Colon (tissue), 2 donors: ENCODE results near the gene NKX1-1.
"Not testable (repeated sequence)": the region's sequence is repeated elsewhere in the genome, so short reads cannot be mapped to it uniquely, and the experiment has no call there.

ENCODE experiments used
- FAIRE-seq: peaks from 2 replicates; lab custom pipeline; 2012; peaks lifted over from hg19 to GRCh38; lab: Jason Lieb, UNC
- donor health status: control.
- donor health status: control.

NKX1-1 gene

DNA sequence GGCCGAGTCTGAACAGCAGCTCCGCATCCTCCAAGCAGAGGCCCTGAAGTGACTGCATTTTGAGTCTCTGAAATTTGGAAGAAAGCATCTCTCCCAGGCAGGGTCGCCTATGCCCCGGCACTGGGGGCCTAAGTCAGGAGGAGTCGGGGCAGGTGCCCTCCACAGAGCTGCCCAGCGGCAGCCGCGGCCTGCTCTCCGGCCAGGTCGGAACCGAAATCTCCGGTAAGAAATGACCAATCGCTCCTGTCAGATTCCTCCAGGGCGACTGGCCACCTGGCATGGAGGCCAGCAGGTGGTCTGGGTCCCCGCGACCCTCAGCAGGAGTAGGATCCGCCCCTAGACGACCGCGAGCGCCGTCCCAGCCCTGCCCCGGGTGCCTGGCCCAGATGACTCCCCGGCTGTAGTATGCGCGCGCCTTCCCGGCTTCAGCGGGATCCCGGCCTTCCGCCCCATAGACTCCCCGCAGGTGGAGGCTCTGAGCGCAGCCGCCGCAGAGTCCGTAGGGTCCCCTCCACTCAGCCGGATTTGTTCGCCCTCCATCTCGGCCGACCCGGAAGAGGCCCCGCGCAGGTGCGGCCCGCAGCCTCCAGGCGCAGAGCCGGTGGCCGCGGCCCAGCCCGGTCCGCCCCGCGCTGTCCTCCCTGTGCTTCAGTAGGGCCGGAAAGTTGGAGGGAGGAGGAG is 1.5 kb downstream of the NKX1-1 start:
- no peak for FAIRE-seq

DNA sequence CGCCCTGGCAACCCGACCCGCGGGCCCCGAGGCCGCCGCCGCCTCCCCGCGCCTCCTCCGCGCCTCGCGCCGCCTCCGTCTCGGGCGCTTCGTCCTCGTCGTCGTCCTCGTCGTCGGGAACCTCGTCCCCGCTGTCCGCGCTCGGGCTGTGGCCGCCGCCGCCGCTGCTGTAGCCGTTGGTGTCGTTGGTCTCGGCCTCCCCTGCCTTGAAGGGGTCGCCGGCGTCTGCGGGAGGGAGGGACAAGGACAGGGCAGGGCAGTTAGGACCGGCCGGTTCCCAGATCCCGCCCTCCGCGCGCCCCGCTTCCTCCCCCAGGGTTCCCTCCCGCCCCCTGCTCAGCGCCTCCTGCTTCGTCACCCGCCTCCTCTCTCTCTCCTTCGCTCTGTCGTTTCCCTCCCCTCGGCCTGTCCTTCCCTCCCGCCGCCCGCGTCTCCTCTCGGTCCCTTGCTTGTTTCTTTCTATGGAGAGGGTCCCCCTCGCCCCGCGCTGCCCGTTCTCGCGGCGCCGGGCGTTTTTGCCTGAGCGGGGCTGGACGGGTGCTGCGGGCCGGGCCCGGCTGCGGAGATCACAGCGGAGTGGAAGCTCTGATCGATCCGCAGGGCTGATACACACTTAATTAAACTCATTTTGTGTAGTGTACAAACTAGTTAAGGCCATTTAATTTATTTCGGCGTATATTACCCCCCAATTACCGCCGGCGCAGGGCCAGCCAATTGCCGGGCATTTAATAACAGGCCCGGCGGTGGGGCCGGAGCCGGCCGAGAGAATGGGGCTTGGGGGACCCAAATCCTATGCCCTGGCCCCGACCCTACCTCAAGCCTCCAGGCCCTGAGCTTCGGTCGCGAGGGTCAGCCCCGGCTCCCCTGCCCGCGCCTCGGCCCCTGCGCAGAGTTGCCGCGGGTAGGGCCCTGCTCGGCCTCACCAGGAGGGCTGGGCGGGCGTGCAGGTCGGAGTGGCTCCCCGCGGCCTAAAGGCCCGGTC is 2.4 kb downstream of the NKX1-1 start:
- no peak for FAIRE-seq

DNA sequence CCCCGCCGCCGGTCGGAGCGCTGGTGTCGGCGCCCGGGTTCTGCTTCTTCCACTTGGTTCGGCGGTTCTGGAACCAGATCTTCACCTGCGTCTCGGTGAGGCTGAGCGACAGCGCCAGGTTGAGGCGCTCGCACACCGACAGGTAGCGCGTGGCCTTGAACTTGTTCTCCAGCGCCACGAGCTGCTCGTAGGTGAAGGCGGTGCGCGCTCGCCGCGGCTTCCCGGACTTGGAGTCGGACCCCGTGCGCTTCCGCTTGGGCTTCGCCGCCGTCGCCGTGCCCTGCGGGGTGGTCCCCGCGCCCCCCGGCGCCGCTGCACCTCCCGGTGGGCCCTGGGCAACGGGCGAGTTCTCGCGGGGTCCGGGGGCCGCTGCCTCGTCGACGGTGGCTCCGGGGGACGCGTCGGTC is 3.1 kb downstream of the NKX1-1 start:
- no peak for FAIRE-seq

DNA sequence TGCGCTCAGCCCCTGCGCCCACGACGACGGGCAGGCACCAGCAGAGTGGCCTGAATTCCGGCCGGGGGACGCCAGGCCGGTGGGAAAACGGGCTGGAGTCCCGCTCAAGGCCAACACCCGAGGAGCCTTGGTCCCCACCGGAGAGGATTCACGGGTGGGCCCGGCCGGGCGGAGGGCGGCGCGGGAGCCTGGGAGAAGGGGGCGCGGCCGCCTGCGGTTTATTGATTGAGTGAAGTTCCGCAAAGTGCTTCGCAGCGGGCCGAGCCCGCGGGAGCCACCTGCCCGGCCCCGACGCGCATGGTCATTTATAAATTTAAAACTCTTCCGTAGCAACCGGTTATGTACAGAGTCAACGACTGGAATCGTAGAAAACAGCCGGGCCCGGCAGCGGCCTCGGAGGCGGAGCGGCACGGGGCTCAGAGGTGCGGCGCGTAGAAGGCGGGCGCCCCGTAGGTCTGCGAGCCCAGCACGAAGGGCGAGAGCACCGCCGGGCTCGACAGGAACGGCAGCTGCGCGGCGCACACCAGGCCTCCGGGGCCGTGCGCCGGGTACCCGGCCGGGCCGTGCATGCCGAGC is 3.6 kb downstream of the NKX1-1 start:
- FAIRE-seq: no peak

DNA sequence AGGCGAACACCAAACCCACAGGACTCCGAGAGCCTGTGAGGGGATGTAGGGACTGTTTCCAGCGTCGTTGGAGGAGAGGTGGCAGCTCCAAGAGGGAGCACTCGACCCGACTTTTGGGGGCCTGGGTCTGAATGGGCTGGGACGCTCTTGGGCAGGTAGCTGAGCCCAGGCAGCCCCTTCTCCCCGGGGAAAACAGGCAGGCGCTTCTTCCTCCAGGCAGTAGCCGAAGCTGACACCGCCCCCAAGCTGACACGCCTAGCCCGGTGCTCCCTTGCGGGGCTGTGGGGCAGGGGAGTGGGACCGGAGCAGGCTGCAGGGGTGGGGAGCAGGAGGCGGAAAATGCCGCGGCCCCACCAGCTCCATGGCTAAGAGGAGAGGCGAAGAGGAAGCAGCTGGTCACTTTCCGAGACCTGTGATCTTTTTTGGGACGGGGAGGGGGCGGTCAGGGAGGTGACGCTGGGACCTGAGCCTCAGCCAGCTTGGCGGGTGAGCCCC is 4.2 kb downstream of the NKX1-1 start:
- no peak for FAIRE-seq

DNA sequence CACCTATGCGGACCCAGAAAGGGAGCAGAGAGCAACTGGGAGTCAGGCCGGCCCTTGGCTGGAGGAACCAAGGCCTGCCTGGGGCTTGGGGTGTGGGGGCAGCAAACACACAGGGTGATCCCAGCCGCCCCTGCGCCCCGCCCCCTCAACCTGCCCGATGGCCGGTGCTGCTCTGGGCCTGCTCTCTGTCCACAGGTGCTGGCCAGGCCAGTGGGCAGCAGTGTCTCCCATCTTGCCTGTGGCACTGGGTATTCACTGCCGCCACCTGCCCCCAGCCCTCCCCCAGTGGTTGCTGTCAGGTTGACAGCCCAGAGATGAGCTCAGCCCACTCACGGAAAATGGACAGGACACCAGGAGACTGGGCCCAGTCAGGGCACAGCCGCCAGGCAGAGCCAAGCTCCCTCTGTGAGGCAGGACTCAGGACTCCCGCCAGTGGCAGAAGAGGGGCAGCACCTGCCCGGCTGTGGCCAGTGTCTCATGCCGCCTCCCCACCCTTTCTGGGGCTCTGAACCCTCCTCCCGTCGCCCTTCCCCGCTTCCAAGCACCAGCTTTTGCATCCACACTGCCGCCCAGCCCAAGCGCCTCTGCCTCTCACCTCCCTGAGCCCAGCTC is 4.7 kb downstream of the NKX1-1 start:
- FAIRE-seq: no peak

DNA sequence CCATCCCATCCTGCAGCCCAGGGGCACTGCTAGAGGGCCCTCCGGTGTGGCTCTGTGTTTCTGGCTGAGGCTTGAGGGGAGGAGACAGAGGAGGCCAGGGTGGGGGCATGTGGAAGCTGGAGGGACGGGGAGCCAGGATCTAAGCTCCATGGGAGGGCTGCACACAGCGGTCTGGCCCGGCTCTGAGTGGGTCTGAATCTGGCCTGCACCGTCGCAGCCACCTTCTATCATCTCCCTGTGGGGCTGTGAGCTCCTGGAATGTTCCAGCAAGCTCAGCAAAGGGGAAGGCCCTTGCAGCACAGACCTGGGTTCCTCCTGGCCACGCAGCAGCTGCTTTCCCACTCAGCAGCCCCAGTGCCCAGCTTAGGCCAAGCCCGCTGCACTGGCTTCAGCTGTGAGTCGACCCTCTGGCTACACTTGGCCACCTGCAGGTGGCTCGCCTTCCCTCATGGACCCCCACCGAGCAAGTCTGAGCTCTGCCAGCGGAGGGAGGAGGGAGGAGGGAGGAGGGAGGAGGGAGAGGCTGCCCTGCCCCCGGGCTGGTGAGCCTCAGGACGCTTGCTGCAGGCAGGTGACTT is 5.3 kb downstream of the NKX1-1 start:
- FAIRE-seq: no peak

DNA sequence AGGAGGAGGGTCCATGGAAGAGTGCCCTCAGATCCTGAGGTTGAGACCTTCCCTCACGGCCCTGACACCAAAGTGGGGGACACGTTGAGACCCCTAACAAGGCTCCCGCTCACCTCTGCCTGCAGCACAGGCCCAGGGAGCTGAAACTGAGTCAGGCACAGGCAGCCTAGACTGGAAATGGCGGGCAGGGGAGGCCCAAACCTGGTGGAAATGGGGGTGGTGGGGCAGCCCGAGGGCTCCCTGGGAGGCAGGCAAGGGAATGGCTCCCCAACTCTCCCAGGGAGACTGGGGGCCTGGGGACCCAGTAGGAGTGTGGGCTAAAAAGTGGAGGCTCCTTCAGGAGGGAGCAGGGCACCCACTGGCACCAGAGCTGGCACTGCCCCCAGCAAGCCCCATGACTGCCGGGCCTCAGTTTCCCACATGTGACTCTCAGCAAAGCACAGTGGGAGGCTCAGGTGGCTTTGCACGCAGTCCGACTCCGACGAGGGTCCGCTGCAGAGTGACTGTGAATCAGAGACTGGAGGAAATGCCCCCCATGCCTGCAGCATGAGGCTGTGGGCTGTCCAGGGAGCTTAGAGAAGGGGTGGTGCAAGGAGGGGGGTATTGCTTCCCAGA is 5.9 kb downstream of the NKX1-1 start:
- no peak for FAIRE-seq

DNA sequence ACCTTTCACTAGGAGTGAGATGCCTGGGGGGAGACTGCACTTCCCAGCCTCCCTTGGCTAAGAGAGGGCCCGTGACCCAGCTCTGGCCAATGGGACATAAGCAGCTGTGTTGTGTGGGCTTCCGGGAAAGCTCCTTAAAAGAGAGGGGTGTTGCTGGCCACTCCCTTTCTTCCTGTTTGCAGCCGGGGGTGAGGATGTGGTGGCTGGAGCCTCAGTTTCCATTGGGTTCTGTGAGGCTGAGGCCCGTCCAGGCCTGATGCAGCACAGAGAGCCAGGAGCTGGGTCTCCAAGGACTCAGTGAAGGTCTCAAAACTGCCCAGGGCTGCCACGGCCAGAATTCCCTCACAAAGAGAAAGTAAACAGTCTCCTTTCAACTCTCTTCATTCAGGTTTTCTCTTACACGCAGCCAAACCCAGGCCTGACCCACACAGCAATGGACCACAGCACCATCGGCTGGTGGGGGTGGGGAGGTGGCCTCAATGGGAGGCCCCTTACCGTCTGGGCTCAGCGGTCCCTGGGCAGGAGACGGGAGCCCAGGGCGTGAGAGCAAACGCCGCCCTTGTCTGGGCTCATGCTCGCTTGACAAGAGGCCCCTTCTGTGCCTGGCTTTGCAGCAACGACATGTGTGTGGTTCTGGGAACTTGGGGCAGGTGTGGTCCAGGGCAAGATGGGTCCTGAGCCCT is 6.6 kb downstream of the NKX1-1 start:
- FAIRE-seq: no peak

DNA sequence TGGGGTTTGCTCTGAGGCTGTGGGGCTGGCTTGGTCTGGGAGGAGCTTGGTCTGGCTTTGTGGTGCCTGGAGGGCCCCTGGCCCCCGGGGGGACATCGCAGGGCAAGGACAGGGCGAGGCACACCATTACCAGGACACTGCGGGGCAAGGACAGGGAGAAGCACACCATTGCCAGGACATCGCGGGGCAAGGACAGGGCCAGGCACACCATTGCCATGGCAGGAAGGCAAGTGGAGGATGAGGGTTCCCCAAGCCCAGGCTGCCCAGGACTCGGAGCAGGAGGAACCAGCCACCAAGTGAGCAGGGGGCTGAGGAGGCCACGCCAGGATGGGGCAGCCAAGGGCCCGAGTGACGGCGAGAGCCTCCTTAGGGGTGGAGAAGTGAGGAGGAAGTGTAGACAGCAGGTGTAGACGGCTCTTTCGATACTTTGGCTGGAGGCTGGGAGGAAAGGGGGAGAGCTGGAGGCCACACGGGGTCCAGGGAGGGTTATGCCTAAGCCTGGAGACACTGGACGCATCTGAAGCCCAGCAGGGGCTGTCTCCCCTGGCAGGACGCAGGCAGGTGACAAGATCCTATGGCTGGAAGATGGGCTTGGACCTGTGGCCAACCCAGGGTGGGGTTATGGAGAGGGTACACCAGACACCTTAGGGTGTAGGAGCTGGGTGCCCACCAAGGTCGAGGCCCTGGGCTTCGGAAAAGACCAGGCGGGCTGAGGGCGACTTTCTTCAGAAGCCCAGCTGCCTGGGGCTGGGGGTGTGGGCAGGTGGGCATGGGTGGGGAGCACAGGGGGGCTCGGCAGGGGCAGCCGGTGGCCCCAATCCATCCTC is 7.3 kb downstream of the NKX1-1 start:
- FAIRE-seq: no peak

DNA sequence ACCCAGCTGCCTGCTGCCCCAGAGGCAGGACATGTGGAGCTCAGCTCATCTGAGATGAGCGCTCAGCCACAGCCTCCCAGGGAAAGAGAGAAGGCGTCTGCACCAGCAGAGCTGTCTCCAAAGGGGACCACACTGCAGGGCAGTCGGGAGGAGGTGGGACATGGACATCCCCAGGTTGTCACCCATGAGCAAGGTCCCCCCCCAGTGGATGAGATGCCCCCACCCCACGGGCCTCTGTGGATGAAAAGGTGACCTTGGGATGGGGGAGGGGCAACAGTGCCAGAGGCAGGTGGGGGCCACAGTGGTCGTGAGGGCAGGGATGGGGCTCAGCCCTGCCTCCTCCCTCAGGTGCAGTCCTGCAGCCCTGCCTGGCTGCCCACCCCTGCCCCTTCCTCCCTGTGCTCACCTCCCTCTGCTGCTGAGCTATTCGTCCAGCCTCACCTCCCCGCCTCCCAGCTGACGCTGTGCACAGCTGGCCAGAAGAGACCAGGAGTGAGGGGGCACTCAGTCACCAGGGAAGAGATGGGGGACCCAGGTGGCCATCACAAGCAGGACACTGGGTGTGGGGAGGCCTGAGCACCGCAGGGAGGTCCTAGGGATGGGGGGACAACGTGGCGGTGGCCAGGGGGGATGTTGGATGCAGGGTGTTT is 9.3 kb downstream of the NKX1-1 start:
- no peak for FAIRE-seq

DNA sequence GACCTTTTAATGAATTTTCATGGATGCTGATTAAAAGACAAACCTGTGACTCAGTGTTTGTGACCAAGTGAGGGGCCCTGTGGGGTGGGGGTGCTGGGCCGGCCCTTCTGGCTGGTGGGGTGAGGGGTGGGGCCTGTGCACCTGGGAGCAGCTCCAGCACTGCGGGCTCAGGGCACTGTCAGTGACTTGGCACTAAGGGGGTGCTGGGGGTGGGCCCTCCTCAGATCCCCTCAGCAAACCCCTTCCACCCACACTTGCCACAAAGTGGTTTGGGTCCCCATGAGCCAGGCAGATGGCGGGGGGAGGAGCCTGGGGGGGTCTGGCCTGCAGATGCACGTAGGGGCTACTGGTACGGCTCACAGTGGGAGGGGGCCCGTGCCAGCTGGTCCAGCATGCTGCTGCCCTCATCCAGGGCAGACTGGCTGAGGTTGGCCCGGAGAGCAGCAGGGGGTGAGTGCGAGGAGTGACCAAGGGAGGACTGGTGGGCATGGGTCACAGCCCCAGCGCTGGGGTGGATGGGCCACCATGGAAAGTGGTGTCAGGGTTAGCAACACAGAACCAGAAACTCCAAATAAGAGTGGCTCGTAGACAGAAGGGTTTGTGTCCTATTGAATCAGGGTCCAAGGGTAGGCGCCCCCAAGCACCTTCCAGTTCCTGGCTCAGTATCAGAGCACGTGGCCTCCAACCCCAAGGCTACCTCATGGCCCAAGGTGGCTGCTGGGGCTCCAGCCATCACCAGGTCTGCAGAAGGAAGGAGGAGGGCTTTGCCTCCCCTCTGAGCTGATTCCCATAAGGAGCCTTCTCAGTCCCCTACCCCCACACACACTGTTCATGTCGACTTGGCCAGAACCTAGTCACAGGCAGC is 10.1 kb downstream of the NKX1-1 start:
- FAIRE-seq: no peak

DNA sequence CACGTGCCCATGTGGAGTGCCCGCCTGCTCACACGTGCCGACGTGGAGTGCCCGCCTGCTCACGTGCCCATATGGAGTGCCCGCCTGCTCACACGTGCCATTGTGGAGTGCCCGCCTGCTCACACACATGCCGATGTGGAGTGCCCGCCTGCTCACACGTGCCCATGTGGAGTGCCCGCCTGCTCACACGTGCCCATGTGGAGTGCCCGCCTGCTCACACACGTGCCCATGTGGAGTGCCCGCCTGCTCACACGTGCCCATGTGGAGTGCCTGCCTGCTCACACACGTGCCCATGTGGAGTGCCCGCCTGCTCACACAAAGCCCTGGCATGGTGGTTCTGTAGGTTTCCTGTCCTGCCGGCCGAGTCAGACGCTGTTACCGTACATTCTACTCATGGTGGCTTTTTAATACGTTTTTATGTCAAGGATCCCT is 10.8 kb downstream of the NKX1-1 start:
- not testable (repeated sequence) for FAIRE-seq

DNA sequence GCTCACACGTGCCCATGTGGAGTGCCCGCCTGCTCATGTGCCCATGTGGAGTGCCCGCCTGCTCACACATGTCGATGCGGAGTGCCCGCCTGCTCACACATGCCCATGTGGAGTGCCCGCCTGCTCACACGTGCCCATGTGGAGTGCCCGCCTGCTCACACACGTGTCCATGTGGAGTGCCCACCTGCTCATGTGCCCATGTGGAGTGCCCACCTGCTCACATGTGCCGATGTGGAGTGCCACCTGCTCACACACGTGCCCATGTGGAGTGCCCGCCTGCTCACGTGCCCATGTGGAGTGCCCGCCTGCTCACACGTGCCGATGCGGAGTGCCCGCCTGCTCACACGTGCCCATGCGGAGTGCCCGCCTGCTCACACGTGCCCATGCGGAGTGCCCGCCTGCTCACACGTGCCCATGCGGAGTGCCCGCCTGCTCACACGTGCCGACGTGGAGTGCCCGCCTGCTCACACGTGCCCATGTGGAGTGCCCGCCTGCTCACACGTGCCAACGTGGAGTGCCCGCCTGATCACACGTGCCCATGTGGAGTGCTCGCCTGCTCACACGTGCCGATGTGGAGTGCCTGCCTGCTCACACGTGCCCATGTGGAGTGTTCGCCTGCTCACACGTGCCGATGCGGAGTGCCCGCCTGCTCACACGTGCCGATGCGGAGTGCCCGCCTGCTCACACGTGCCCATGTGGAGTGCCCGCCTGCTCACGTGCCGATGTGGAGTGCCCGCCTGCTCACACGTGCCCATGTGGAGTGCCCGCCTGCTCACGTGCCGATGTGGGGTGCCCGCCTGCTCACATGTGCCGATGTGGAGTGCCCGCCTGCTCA is 11.5 kb downstream of the NKX1-1 start:
- not testable (repeated sequence) for FAIRE-seq

DNA sequence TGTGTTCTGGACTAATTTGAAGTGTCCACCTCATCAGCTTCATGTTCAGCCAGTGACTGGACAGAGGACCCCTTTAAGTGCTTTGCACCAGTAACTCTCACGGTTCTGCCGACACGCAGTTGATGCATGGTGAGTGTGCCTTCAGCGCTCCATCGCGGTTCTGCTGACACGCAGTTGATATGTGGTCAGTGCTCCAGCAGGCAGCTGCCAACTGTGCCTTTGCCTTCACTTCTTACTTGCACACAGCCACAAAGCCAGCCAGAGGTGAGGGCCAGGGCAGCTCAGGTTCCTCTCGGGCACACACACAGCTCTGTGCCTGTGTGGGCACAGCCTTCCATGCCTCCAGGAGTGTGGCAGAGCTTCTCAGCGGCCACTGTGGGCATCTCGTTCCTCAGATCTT is 12.4 kb downstream of the NKX1-1 start:
- no peak for FAIRE-seq

DNA sequence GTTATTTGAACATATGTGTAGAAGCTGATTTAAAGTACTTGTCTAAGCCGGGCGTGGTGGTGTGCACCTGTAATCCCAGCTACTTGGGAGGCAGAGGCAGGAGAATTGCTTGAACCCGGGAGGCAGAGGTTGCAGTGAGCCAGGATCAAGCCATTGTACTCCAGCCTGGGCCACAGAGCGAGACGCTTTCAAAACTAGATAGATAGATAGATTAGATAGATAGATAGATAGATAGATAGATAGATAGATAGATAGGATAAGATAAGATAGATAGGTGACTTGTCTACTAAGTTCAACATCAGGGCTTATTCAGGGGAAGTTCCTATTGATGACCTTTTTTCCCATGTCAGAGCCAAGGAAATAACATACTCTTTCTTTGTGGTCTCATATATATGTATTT is 12.9 kb downstream of the NKX1-1 start:
- not testable (repeated sequence) for FAIRE-seq
